ENCODE data around the gene SPEN. TPM values are rescaled to one million over a fixed set of nuclear protein-coding genes. Genes with fewer than 3 reads are reported as not detected.

Gene SPEN
- total and polyA plus RNA-seq, 12 donors, result 16.4 to 51.2 (median 30.7) TPM

DNA sequence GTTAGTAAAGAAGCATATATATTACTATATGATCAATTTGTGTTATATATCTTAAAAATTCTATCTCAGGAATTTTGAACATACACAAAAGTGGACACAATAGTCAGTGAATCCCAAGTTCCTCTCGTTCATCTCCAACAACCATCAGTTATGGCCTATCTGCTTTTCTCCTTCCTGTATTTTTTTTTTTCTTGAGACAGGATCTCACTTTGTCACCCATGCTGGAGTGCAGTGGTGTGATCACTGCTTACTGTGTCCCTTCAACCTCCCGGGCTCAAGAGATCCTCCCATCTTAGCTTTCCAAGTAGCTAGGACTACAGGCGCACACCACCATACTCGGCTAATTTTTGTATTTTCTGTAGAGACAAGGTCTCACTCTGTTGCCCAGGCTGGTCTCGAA is 9.4 kb downstream of the SPEN start:
- no peak for TF ChIP-seq POLR2A (IDR thresholded peaks at IDR 0.05)
- intact Hi-C loops (cut with DNase I), result no loop called here
- Histone ChIP-seq H3K4me1 (replicated peaks in 1 of 2) (peaks cover 25 to 31% of the 10 kb centered on the region in 2 donors), H3K27ac (no peak overlapping the region), H3K36me3 (replicated peaks in 1 of 2) (no peaks in the 10 kb centered on the region), H3K27me3 (no peaks in the 10 kb centered on the region), H3K4me3 (no peak overlapping the region), H3K9me3 (replicated peaks in 1 of 3) (no peaks in the 10 kb centered on the region)
- DNase-seq, result peak in 2 of 7 donors; percentile 5 to 35
- 85 to 94% (median 91%) methylated on average over 5 of the region's 5 CpGs for WGBS, 4 donors

DNA sequence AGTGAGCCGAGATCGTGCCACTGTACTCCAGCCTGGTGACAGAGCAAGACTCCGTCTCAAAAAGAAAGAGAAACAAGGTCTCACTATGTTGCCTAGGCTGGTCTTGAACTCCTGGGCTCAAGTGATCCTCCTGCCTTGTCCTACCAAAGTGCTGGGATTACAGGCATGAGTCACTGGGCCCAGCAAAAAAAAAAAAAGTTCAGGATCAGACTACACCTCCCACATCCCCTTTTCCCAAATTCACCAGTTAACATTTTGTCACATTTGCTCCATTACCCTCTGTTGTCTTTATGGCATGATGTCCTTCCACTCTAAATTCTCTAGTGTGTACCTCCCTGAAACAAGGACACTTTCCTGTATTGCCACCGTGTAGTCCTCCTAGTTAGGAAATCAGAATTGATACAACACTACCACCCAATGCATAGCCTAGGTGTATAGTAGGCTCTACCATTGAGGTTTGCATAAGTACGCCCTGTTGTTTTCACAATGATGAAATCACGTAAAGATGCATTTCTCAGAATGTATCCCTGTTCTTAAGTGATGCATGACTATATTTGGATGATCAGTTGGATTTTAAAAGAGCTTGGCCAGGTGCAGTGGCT is 10.7 kb downstream of the SPEN start:
- Histone ChIP-seq H3K4me3 (no peak overlapping the region), H3K27ac (no peak overlapping the region), H3K36me3 (replicated peaks in 1 of 2) (no peaks in the 10 kb centered on the region), H3K4me1 (replicated peaks in 1 of 2) (peaks cover 15 to 29% of the 10 kb centered on the region in 2 donors), H3K9me3 (replicated peaks in 1 of 3) (no peaks in the 10 kb centered on the region), H3K27me3 (no peaks in the 10 kb centered on the region)
- intact Hi-C loops (cut with DNase I), result no loop called here
- 80 to 81% (median 80%) methylated on average over 6 of the region's 6 CpGs for WGBS, 4 donors
- TF ChIP-seq, protein P1, sequence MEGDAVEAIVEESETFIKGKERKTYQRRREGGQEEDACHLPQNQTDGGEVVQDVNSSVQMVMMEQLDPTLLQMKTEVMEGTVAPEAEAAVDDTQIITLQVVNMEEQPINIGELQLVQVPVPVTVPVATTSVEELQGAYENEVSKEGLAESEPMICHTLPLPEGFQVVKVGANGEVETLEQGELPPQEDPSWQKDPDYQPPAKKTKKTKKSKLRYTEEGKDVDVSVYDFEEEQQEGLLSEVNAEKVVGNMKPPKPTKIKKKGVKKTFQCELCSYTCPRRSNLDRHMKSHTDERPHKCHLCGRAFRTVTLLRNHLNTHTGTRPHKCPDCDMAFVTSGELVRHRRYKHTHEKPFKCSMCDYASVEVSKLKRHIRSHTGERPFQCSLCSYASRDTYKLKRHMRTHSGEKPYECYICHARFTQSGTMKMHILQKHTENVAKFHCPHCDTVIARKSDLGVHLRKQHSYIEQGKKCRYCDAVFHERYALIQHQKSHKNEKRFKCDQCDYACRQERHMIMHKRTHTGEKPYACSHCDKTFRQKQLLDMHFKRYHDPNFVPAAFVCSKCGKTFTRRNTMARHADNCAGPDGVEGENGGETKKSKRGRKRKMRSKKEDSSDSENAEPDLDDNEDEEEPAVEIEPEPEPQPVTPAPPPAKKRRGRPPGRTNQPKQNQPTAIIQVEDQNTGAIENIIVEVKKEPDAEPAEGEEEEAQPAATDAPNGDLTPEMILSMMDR (IDR thresholded peaks at IDR 0.05), result no peak
- no peak for TF ChIP-seq POLR2A (IDR thresholded peaks at IDR 0.05)
- peak in 1 of 7 donors; percentile 8 for DNase-seq

DNA sequence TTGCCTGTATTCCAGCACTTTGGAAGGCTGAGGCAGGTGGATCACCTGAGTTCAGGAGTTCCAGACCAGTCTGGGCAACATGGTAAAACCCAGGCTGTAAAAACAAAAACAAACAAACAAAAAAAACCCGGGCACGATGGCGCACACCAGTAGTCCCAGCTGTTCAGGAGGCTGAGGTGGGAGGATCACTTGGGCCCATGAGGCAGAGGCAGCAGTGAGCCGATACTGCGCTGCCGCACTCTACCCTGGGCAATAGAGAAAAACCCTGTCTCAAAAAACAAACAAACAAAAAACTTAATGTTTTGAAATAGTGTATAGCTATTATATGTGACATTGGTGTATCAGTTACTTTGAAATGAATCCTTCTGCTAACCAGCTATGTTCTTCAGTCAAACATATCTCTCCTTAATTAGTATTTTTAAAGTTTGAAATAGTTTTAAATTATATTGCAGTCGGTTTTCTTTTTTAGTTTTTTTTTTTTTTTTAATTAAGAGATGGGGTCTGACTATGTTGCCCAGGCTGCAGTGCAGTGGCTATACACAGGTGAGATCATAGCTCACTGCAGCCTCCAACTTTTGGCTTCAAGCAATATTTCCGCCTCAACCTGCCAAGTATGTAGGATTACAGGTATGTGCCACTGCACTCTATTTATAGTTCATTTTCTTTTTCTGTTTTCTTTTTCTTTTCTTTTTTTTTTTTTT is 11.3 kb downstream of the SPEN start:
- 90 to 96% (median 94%) methylated on average over 8 of the region's 8 CpGs for WGBS, 4 donors

DNA sequence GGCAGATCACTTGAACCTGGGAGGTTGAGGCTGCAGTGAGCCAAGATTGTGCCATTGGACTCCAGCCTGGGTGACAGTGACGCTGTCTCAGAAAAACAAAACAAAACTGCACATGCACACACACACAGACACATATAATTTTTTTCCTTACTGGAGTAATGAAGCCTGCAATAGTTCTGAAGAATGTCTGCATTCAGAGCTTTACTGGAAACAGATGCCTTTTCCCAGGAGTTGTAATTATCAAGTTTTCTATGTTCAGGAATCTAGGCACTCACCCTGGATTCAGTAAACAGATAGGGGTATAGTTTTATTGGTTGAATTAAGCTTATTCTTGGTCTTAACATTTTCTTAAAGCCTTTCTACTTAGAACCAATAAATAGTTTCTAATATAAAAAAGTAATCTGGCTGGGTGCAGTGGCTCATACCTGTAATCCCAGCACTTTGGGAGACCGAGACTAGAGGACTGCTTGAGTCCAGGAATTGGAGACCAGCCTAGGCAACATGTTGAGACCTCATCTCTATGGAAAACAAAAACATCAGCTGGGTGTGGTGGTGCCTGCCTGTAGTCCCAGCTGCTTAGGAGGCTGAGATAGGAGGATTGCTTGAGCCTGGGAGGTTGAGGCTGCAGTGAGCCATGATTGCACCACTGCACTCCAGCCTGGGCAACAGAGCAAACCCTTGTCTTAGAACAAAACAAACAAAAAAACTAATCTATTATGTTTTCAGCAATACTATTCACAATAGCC is 15.8 kb downstream of the SPEN start:
- intact Hi-C loops (cut with DNase I), result no loop called here
- Histone ChIP-seq H3K36me3 (replicated peaks in 1 of 2) (no peaks in the 10 kb centered on the region), H3K4me1 (replicated peaks in 1 of 2) (peaks cover 0 to 29% of the 10 kb centered on the region in 2 donors), H3K9me3 (replicated peaks in 1 of 3) (no peaks in the 10 kb centered on the region), H3K27me3 (no peaks in the 10 kb centered on the region), H3K4me3 (no peak overlapping the region), H3K27ac (no peak overlapping the region)
- WGBS, 4 donors, result 70 to 86% (median 83%) methylated on average over 2 of the region's 2 CpGs
- DNase-seq, result peak in 1 of 7 donors; percentile 13
- TF ChIP-seq, protein P1 (IDR thresholded peaks at IDR 0.05), result no peak
- TF ChIP-seq POLR2A (IDR thresholded peaks at IDR 0.05), result no peak

More for the DNA sequence above, 11.3 kb downstream of the SPEN start:
- Histone ChIP-seq H3K4me3 (no peak overlapping the region), H3K36me3 (replicated peaks in 1 of 2) (no peaks in the 10 kb centered on the region), H3K4me1 (replicated peaks in 1 of 2) (peaks cover 14 to 27% of the 10 kb centered on the region in 2 donors), H3K27me3 (no peaks in the 10 kb centered on the region), H3K9me3 (replicated peaks in 1 of 3) (no peaks in the 10 kb centered on the region), H3K27ac (no peak overlapping the region)
- peak in 3 of 7 donors; percentile 13 to 31 (median 15) for DNase-seq
- intact Hi-C loops (cut with DNase I), result no loop called here
- TF ChIP-seq, protein P1 (IDR thresholded peaks at IDR 0.05), result no peak
- no peak for TF ChIP-seq POLR2A (IDR thresholded peaks at IDR 0.05)
